ENCODE results near the gene PSKH1.

- TF ChIP-seq, protein P1, sequence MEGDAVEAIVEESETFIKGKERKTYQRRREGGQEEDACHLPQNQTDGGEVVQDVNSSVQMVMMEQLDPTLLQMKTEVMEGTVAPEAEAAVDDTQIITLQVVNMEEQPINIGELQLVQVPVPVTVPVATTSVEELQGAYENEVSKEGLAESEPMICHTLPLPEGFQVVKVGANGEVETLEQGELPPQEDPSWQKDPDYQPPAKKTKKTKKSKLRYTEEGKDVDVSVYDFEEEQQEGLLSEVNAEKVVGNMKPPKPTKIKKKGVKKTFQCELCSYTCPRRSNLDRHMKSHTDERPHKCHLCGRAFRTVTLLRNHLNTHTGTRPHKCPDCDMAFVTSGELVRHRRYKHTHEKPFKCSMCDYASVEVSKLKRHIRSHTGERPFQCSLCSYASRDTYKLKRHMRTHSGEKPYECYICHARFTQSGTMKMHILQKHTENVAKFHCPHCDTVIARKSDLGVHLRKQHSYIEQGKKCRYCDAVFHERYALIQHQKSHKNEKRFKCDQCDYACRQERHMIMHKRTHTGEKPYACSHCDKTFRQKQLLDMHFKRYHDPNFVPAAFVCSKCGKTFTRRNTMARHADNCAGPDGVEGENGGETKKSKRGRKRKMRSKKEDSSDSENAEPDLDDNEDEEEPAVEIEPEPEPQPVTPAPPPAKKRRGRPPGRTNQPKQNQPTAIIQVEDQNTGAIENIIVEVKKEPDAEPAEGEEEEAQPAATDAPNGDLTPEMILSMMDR (IDR thresholded peaks at IDR 0.05; ENCODE audit: insufficient read depth, low read length), result no peak
- no peak for TF ChIP-seq REST (IDR thresholded peaks at IDR 0.05; ENCODE audit: insufficient replicate concordance, low read depth)
Observed at GRCh38 chr16:67857547-67858233, 35.4 kb upstream of the PSKH1 start.

Measured in HL-60 (cell line).